ENCODE results near the gene OGFR.

OGFR gene

GRCh38 chr20:62785393-62785792 lies 19.2 kb upstream of the OGFR start:
- no peak for DNase-seq

GRCh38 chr20:62786157-62786556 lies 18.5 kb upstream of the OGFR start:
- DNase-seq = no peak

- no peak for DNase-seq
Observed at GRCh38 chr20:62787321-62787720, 17.3 kb upstream of the OGFR start.

GRCh38 chr20:62787866-62788265 lies 16.8 kb upstream of the OGFR start:
- no peak for DNase-seq

- DNase-seq = no peak
Observed at GRCh38 chr20:62788607-62789006, 16.0 kb upstream of the OGFR start.

DNA sequence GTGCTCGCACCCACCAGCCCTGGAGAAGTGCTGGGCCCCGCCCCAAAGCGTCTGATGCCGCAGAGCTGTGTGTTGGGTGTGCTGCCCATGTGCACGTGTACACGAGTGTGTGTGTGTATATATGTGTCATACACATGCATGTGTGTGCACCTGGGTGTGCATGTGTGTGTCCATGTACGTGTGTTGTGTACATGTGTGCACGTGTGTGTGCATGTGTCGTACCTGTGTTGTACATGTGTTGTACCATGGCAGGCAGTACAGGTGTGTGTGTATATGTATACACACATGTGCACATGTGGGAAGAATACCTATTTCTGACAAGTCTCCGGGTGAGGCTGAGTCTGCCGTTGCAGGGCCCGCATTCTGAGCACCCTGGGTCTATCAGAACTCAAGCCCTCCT lies 14.6 kb upstream of the OGFR start:
- no peak for DNase-seq

- peak; percentile 71 to 73 for DNase-seq
Observed at GRCh38 chr20:62791301-62792181, 13.1 kb upstream of the OGFR start.

GRCh38 chr20:62792182-62792939 lies 12.3 kb upstream of the OGFR start:
- DNase-seq = no peak

DNA sequence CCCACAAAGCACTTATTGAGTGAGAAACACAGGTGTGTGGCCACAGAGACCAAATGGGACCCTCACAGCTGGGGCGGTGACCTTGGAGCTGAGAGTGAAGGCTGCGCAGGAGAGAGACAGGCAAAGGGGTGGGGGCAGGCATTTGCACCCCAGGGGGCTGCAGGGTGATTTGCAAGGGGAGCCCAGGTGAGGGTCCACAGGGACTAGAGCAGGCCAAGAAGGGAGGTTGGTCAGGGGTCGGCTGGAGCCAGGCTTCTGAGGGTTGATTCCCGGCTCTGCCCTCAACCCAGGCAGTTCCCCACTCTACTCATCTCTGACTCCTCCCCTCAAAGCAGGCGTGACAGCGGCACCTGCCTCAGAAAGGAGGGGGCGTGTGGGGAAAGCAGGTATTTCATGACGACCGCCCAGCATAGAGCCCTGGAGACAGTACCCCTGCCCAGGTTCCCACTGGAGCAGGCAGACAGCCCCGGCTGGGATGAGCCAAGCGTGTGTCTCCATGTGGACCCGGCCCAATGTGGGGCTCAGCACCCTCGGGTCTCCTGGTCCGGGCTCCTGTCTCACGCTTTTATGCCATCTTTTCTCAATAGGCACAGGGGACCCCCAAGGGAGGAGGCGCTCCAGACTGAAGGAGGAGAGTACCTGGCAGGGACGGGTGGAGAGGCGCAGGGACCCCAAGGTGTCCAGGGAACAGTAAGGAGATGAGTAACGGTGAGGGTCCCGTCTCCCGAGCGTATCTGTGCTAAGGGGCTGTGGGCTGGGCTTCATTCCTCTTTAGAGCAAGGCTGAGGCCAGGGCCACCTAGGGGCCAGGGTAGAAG lies 11.5 kb upstream of the OGFR start:
- DNase-seq = no peak

DNA sequence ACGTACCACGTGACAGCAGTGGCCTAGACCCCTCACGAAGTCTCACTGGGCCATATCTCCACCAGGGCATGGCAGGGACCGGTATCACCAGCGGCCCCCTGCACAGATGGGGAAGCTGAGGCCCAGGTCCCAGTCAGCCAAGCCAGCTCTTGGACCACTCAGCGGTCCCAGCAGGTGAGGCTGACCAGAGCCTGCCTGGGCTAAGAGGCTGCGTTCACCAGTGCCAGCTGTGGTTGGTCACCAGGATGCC lies 11.0 kb upstream of the OGFR start:
- DNase-seq = no peak

- peak; percentile 91 to 94 for DNase-seq
Observed at GRCh38 chr20:62794007-62794724, 10.5 kb upstream of the OGFR start.

- peak; percentile 60 to 72 for DNase-seq
Observed at GRCh38 chr20:62795023-62795761, 9.4 kb upstream of the OGFR start.

GRCh38 chr20:62796699-62797491 lies 7.7 kb upstream of the OGFR start:
- no peak for DNase-seq

DNA sequence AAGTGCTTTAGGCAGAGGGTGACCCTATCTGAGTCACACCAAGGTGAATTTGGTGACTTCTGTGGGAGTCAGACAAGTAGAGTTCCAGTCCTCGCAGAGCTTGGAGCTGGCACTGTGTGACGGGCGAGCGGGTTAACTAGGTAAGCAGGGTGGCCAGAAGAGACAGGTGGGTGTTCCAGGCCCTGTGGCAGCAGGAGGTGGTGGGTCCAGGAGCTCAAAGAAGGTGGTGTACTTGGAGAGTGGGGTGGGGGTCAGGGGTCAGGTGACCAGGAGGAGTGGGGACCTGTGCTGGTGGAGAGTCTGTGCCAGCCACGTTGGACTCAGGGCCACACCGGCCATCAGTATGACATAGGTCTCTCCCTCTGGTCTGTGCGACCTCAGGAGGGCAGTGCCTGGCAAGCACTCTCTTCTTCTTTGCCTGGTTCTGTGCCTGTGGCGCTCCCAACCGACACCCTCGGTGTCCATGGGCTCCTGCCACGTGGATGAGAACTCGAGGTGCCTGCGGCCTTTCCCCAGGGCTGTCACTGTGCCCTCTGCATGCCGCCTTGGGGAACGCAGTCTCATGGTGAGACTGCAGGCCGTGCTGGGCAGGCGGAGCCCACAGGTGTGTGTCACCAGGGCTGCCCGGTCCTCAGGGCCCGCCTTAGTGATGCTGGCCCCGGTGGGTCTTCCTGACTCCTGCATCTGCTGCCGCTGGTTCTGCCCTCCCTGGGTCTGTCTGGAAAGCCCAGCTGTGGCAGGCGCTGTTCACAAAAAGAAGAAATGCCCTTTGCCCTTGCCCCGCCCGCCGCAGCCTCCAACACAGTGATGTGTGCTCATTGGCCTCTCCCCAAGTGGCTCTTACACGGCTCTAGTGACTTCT lies 6.7 kb upstream of the OGFR start:
- no peak for DNase-seq

DNA sequence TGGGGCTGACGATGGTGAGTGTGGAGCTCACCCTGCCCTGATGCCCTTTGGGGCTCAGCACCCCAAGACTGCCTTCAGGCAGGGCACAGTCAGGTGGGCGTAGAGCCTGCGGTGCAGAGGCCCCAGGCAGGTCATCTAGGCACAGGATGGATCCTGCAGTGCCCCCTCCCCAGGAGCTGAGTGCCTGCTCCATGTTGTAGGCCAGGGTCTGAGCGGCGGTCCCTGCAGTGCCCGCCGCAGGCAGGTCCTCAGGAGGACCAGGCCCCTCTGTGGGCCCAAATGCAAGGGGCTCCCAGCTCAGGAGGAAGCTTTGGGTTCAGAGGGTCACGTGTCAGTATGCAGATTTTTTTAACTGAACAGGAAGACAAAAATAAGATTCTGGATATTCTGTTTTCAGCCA lies 5.6 kb upstream of the OGFR start:
- no peak for DNase-seq

- DNase-seq = no peak
Observed at GRCh38 chr20:62799459-62799858, 5.2 kb upstream of the OGFR start.

DNA sequence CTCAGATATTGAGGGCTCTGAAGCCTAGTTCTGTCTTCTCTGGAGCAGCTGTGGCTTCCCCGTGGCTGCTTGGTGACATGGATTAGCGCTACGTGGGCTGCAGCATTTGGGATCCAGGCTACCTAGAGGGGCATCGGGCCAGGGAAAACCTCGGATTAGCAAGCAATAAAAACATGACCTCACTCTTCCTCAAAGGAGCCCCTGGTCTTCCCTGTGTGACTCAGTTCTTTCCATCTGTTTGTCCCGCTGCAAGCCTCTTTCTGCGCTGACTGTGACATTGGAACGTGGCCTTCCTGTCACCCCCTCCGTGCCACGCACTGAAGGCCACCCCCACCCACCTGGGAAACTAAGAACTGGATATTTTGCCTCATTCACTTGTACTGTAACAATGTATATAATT lies 4.8 kb upstream of the OGFR start:
- no peak for DNase-seq

DNA sequence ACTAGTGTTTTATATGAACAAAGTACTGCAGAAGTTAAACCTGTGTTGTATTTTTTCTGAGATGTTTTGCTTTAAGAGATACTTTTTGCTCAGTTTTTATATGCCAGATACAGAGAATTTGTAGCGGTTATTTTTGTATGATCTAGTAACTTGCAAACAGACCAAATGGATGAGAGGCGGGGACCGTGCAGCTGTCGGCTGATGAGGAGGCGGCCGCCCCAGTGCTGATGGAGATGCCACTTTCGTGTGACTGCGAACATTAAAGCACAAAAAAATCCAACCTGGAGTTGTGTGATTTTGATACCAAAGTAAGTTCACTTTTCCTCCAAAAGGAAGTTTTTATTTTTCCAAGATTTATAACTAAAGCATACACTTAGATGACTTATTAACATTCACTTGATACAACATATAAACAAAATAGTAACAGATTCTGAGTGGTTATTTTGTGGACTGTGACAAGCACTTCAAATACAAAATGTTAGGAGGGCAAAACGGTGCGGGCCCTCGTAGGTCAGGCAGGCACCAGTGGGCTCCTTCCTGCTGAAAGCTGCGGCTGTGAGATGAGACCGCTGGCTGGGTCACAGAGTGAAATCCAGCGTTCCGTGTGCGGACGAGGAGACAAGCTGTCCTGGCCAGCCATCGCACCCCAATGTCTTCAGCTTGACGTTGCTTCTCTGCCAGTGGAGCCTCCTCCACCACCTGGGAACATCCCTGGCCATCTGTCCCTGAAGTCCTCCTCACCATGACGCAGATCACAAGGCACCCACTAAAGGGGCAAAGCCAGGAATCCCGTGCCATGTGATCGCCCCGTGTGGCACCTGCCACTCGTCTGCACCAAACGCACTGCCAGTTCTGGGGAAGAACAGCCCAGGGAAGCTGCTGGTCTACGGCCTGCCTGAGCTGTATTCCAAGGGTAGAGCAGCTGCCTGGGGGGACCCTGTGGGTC lies 4.0 kb upstream of the OGFR start:
- no peak for DNase-seq

Data from activated CD4-positive, alpha-beta T cell treated with anti-CD3 and anti-CD28 coated beads for 4 hours (primary cell).